Subcutaneous adipose tissue (tissue), 4 donors: ENCODE data around the gene MYOM1. TPM values are rescaled to one million over a fixed set of nuclear protein-coding genes. Genes with fewer than 3 reads are reported as not detected.

Experiments
- CTCF ChIP-seq: fragments of 450-650 bp; IDR thresholded peaks from one replicate; pipeline ENCODE4 v1.5.1; 2016; ENCODE audit warnings: low read depth, mild to moderate bottlenecking, control low read depth, antibody characterized with exemption, moderate library complexity
- total RNA-seq, 4 donors: library from RNA; depleted of rRNA; stranded (reverse); fragments of >200 nt; gene quantifications; one replicate each; pipeline ENCODE4 v1.1.0, GENCODE V29; 2016

MYOM1 gene
- total RNA-seq, 4 donors from 2014 or later: 3.7 to 14.1 (median 6.6) TPM

- no peak for TF ChIP-seq CTCF
Measured at GRCh38 chr18:3235846-3236245, 16.1 kb upstream of the MYOM1 start.

DNA sequence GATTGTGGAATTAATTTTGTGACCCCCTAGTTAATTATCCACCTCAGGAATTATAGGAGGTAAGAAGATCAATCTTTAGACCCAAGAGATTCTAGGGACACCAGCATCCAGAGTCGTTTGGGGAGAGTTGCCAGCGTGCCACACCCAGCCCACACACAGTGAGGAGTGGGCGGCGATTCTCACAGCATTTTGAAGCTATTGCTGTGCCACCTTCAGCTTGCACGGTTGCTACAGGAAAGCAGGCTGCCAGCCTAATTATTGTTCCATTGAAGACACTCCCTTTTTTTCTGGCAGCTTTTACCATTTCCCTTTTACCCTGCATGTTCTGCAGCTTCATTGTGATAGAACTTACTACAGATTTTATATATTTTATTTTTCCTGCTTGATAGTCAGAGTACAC is 14.7 kb upstream of the MYOM1 start:
- no peak for TF ChIP-seq CTCF

DNA sequence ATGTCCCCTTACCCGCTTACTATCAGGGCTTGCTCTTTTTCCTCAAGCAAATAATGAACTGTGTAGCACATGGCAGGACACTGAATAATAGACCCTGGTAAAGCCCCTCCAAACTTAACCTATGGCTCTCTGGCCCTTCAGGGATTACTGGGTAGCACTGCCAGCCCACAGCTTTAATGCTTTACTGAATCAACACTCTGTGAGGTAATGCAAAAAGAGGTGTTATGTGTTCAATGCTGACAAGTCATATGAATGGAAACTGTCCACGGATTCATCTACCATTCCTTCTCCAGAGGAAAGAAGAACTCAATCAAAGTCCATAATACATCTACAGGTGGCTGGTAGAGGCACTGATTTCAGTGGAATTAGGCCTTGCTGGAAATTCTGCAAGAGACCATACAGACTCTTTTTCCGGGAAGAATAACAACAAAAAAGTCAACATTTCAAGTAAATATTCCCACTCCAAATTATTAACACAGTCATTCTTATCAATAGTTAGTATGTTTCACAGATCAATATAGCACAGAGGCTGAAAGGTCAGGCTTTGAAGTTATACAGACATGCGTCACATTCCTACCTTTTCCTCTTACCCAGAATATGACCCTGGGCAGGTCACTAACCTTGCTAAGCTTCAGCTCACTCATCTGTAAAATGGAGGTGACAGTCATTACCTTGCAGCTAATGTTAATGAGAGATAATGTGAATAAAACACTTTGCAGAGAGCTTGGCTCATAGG is 13.8 kb upstream of the MYOM1 start:
- no peak for TF ChIP-seq CTCF

GRCh38 chr18:3233004-3233403 is 13.2 kb upstream of the MYOM1 start:
- TF ChIP-seq CTCF: no peak

GRCh38 chr18:3230401-3231334 is 10.9 kb upstream of the MYOM1 start:
- TF ChIP-seq CTCF: no peak

DNA sequence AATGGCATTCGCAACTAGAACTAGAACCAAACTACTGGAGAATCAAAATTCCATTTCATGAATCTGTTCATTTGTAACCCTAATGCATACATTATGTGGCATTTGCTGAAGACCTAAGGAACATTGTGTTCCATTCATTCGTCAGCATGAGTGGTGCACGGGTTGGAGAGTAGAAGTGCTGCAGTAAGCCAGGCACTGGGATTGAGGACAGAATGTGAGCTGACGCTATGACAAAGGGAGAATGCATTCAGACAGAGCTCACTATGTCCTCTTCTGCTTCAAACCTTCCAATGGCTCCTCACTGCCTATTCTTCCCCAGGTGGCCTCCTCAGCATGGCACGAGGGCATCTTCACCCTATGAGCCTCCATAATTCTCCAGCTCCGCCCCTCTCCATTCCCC is 6.3 kb upstream of the MYOM1 start:
- no peak for TF ChIP-seq CTCF

DNA sequence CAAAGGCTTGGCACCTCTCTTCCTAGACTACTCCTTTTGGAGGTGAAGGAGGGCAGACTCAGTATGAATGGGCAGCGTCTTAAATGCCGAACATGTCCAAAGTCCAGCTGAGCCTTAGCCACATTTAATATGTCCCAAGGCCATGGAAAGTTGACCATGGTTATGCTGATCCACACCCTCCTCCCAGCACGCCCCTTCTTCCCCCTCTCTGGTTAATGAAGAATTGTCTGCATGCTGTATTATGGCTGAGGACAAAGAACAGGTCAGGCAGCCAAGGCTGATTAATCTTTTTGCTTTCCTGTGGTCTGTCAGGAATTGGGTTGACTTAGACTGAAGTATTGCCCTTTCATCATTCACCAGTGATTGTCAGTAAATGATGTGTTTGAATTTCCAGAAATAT is 5.8 kb upstream of the MYOM1 start:
- no peak for TF ChIP-seq CTCF
